Astrocyte (in vitro differentiated cells and primary cell): ENCODE results near the gene CIB1.

Experiments used
- CTCF ChIP-seq: IDR thresholded peaks from 2 replicates; pipeline ENCODE4 v1.5.1; 2011; ENCODE audit warnings: low read depth, mild to moderate bottlenecking, inconsistent platforms, low read length, moderate library complexity; ENCODE audit not compliant: insufficient read depth
- EZH2 ChIP-seq: IDR thresholded peaks from 2 replicates; pipeline ENCODE4 v1.6.1; 2012; ENCODE audit warnings: mild to moderate bottlenecking, low read length, inconsistent platforms; ENCODE audit not compliant: insufficient read depth

GRCh38 chr15:90212221-90213098 is 21.3 kb downstream of the CIB1 start:
- TF ChIP-seq CTCF (no peak), EZH2 (no peak)
